ENCODE results near the gene OBP2B.

OBP2B gene

DNA sequence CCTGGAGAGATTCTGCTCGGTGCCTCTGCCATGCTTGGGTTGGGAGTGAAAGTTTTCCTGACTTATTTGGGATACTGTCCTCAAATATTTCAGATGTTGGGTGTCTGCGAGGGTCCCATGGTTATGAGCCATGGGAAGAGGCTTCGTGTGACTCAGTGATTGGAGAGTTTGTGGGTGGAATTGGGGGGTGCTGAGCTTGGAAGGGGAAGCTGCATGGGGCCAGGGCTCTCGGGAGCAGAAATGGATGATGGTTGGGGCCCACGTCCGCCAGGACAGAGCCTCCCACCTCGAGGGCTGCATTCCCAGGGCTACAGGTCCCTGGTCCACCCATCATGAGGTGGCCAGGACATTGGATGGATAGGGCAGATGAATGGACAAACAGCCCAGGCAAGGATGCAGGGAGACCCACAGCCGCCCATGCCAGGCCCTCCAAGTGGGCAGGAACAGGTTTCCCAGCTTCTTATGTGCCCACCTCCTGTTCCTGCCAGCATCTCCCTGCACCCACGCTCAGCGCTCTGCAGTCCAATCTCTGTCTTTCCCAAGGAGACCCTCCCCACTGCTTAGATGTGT lies 5.5 kb downstream of the OBP2B start:
- TF ChIP-seq, protein P1, sequence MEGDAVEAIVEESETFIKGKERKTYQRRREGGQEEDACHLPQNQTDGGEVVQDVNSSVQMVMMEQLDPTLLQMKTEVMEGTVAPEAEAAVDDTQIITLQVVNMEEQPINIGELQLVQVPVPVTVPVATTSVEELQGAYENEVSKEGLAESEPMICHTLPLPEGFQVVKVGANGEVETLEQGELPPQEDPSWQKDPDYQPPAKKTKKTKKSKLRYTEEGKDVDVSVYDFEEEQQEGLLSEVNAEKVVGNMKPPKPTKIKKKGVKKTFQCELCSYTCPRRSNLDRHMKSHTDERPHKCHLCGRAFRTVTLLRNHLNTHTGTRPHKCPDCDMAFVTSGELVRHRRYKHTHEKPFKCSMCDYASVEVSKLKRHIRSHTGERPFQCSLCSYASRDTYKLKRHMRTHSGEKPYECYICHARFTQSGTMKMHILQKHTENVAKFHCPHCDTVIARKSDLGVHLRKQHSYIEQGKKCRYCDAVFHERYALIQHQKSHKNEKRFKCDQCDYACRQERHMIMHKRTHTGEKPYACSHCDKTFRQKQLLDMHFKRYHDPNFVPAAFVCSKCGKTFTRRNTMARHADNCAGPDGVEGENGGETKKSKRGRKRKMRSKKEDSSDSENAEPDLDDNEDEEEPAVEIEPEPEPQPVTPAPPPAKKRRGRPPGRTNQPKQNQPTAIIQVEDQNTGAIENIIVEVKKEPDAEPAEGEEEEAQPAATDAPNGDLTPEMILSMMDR (IDR thresholded peaks at IDR 0.05) = no peak
- Mint-ChIP-seq H3K9me3 (no peaks in the 10 kb centered on the region), H3K36me3 (ENCODE audit: low read depth) (no peaks in the 10 kb centered on the region), H3K4me1 (peaks cover 5% of the 10 kb centered on the region), H3K27ac (no peak overlapping the region), H3K27me3 (ENCODE audit: low read depth, poor library complexity) (peaks cover 49% of the 10 kb centered on the region), H3K4me3 (no peak overlapping the region)
- no peak for DNase-seq

DNA sequence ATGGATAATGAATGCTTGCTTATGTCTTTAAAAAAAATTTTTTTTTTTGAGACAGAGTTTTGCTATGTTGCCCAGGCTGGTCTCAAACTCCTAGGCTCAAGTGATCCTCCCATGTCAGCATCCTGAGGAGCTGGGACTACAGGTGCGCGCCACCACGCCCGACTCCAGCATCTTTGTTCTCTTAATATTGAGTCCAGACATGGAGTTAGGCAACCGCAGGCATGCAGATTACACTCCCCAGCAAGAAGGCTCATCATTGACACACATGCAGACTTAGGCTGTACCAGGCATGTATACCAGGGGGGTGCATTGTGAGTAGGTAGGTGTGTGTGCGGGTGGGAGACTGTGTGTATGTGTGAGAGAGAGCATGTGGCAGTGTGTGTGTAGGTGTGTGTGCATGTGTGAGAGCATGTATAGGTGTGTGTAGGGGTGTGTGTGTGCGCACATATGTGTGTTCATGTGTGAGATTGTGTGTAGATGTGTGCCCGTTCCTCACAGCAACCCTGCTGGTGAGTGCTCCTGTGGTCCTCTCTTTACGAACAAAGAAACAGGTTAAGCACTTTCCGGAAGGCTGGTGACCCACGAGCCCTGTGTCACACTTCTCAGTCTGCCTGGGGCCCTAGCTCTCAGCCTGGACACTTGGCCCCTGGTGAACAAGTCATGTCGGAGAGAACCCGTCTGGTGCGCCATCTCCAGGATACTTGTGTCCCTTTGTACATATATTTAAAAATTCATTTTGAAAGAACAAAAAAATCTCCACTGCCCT lies 6.2 kb downstream of the OBP2B start:
- no peak overlapping the region for H3K27ac Mint-ChIP-seq
- H3K4me3 Mint-ChIP-seq = no peak overlapping the region
- no peak for DNase-seq
- no peaks in the 10 kb centered on the region for H3K9me3 Mint-ChIP-seq
- H3K27me3 Mint-ChIP-seq (ENCODE audit: low read depth, poor library complexity) = peaks cover 52% of the 10 kb centered on the region
- TF ChIP-seq, protein P1 (IDR thresholded peaks at IDR 0.05) = no peak
- H3K36me3 Mint-ChIP-seq (ENCODE audit: low read depth) = no peaks in the 10 kb centered on the region
- peaks cover 5% of the 10 kb centered on the region for H3K4me1 Mint-ChIP-seq

DNA sequence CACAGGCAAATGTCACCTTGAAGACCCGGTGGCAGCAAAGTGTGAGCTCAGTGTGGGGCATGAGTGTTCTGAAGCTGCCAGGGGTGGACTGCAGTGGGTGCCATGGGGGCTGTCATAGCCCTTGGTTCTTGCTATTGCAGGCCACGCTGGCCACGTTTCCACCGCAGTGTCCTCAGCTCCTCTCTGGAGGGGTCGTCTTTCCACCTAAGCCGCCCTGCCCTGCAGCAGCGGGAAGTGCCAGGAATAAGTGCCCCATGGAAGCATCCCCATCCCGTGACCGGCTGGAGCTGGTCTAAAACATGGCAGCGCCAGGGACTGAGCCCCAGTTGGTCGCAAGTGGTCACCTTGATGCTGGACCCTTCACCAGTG lies 6.9 kb downstream of the OBP2B start:
- Mint-ChIP-seq H3K27me3 (ENCODE audit: low read depth, poor library complexity) (peaks cover 54% of the 10 kb centered on the region), H3K36me3 (ENCODE audit: low read depth) (no peaks in the 10 kb centered on the region), H3K4me1 (peaks cover 5% of the 10 kb centered on the region), H3K27ac (no peak overlapping the region), H3K4me3 (no peak overlapping the region), H3K9me3 (no peaks in the 10 kb centered on the region)
- no peak for DNase-seq
- TF ChIP-seq, protein P1 (IDR thresholded peaks at IDR 0.05) = no peak

DNA sequence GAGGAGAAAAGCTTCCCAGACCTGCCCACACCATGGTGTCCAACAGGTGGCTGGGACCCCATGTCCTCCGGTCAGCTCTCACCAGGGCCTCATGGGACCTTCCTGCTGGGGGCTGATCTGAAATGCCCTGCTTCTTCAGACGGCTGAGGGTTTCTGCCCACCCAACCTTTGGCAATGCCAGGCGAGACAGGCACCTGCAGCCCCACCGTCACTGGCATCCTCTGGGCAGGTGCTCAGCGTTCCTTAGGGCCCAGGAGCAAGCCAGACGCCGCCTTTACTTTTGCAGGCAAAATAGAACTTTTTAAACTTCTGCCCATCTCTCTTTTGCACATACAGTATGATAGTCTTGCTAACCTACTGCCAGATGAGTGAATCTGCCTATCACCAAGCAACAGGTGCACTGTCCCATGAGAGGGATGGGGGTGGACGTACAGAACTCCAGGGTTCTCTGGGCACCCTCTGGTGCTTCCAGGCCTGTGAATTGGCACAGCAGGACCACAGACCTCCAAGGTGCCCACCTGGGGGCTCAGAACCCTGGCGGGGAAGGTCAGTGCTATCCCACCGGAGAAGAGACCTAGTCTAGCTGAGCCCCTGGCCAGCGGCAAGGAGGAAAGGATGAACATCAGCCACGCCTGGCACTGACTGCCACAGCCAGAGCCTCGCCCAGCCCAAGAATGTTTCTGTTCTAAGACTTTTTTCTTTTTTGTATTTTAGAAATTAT lies 7.5 kb downstream of the OBP2B start:
- no peak for DNase-seq
- no peaks in the 10 kb centered on the region for H3K36me3 Mint-ChIP-seq (ENCODE audit: low read depth)
- H3K4me3 Mint-ChIP-seq = no peak overlapping the region
- TF ChIP-seq, protein P1 (IDR thresholded peaks at IDR 0.05) = no peak
- H3K27ac Mint-ChIP-seq = no peak overlapping the region
- H3K4me1 Mint-ChIP-seq = peaks cover 5% of the 10 kb centered on the region
- no peaks in the 10 kb centered on the region for H3K9me3 Mint-ChIP-seq
- peaks cover 59% of the 10 kb centered on the region for H3K27me3 Mint-ChIP-seq (ENCODE audit: low read depth, poor library complexity)

DNA sequence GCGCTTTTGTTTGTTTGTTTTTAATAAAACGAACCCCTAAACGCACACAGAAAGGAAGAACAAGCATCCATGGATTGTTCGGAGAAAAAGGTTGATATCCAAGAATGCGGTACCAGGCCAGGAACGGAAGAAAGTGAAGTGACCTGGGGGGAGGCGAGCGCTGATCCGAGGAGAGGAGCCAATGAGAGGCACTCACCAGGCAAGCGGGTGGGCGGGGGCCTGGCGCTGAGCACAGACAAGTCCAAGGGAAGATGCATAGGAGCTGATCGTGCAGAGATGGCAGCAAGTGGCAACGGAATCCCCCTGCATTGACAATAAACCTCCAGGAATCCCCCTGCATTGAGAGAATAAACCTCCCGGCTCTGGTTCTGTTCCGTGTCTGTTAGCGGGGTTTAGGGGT lies 8.4 kb downstream of the OBP2B start:
- Mint-ChIP-seq H3K36me3 (ENCODE audit: low read depth) (no peaks in the 10 kb centered on the region), H3K27ac (no peak overlapping the region)

More for the DNA sequence above, 8.4 kb downstream of the OBP2B start:
- peaks cover 5% of the 10 kb centered on the region for H3K4me1 Mint-ChIP-seq
- peaks cover 63% of the 10 kb centered on the region for H3K27me3 Mint-ChIP-seq (ENCODE audit: low read depth, poor library complexity)
- H3K4me3 Mint-ChIP-seq = no peak overlapping the region
- peaks cover 6% of the 10 kb centered on the region for H3K9me3 Mint-ChIP-seq
- TF ChIP-seq, protein P1 (IDR thresholded peaks at IDR 0.05) = no peak
- no peak for DNase-seq

Measured in nephron progenitor cell (in vitro differentiated cells).